ENCODE results near the gene BTD.
"Not testable (repeated sequence)": the region's sequence is repeated elsewhere in the genome, so short reads cannot be mapped to it uniquely, and the experiment has no call there.

Gene BTD

GRCh38 chr3:15601399-15602145 is at the start of gene BTD, which contains the start of gene HACL1:
Gene BTD (plus strand): TSS chr3:15601745. CDS start chr3:15635440, 33,695 bp downstream.
Gene HACL1 (minus strand): TSS chr3:15601569. CDS start chr3:15601463, 106 bp downstream.
- peak; percentile 99 for DNase-seq

DNA sequence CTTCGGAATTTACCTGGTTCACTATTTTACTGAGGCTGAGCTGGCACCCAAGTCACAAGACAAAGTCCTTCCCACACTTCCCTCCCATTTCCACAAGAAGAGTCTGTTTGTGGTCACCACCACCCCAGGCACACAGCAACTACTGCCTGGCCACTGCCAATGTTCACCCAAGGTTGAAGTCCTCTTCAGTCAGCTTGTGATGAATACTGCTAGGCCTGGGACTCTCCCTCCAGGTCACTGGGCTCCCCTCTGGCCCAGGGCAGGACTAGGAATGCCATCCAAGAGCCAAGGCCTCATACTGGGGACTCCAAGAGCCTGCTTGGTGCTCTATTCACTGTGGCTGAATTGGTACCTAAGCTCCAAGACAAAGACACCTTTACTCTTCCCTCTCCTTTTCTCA is 49.6 kb upstream of the BTD start:
- DNase-seq: no peak

GRCh38 chr3:15553749-15554148 is 47.8 kb upstream of the BTD start:
- DNase-seq: no peak

DNA sequence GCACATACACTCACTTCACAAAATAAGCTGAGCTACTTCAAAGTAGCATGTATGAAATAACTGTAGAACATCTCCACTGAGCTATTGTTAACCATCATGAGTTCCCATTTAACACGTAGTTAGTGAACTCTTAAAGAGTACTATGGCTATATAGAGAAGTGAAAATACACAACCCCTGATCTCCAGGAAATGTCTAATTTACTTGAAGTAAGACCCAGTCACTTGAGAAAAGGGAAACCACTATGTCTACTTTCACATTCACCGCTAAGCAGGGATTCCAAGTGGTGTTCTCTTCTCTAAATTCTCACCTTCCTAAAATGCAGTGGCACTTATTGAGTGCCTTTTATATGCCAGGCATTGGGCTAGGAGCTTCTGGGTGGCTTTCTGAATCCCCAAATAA is 45.0 kb upstream of the BTD start:
- peak; percentile 33 for DNase-seq

GRCh38 chr3:15557511-15557946 is 44.0 kb upstream of the BTD start:
- peak; percentile 77 for DNase-seq

DNA sequence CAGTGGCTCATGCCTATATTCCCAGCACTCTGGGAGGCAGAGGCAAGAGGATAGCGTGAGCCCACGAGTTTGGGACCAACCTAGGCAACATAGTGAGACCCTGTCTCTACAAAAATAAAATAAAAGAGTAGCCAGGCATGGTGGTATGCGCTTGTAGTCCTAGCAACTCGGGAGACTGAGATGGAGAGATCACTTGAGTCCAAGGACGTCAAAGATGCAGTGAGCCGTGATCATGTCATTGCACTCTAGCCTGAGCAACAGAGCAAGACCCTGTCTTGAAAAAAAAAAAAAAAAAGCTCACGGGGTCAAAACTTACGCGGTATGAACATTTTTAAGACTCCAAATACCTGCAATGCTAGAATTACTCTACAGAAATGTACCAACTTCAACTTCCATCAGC is 43.0 kb upstream of the BTD start:
- DNase-seq: no peak

DNA sequence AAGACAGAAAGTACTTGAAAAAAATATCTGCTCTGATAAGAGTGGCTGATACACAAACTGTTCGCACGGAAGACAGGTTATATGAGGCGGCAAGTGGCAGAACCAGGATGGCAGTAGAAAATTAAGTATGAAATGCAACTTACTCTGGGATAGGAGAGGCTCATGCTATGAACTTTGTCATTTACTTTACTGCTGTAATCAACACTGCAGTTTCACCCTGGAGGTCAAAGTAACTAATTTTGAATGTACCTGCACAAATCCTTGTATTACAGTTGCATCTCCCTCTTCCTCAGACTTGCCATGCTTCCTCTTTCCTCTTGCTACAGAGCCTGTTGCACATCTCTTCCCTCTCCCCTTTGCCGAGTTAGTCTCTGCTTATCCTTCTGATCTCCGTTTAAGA is 39.0 kb upstream of the BTD start:
- DNase-seq: no peak

- DNase-seq: no peak
Observed at GRCh38 chr3:15563190-15563589, 38.4 kb upstream of the BTD start.

DNA sequence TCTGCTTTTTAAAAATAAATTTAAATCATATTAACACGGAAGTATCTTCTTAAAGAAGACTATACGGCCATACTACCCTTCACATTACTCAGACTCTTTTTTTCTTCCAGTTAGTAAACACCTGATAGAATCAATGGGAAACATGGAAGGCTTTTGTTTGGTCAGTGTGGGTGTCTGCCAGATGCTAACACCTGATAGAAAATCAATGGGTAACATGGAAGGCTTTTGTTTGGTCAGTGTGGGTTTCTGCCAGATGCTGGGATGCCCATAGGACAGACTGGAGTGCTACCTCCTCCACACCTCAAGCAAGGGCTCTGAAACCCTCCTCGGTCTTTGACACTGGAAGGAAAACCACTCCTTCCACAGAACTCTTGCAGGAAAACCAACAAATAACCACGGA is 29.4 kb upstream of the BTD start:
- no peak for DNase-seq

DNA sequence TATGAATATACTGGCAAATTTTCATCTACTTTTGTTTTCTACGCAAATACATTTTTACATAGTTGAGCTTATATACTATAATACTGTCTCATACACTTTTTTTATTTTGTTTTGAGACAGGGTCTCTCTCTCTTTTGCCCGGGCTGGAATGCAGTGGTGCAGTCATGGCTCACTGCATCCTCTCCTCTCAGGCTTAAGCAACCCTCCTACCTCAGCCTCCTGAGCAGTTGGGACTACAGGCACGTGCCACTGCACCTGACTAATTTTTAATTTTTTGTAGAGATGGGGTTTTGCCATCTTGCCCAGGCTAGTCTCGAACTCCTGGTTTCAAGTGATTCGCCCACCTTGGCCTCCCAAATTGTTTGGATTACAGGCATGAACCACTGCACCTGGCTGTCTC is 26.1 kb upstream of the BTD start:
- DNase-seq: no peak

- no peak for DNase-seq
Observed at GRCh38 chr3:15576475-15576874, 25.1 kb upstream of the BTD start.

DNA sequence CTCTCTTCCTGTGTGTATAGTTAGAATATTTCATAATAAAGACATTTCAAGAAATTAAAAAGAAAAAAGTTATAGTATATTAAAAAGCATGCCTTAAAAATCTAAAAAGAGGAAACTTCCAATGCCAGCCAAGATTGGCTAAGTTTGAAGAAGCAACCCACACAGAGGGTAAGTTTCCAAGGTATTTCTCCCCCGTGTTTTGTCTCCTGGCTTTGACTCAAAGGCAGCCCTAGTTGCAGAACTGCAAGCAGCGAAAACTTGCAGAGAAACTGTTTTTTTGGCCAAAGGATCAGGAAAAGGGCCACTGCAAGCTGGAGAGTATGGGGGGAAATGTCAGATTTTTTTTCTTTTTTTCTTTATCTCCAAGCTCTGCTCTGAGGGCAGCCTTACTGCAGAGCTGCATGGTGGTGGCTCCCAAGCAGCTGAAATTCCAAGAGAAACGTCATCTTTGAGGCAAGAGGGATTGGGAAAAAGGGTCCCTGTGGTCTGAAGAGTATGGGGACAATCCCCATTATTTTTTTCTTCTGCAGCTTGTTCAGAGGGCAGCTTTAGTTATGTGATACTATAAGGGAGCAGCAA is 23.2 kb upstream of the BTD start:
- no peak for DNase-seq

DNA sequence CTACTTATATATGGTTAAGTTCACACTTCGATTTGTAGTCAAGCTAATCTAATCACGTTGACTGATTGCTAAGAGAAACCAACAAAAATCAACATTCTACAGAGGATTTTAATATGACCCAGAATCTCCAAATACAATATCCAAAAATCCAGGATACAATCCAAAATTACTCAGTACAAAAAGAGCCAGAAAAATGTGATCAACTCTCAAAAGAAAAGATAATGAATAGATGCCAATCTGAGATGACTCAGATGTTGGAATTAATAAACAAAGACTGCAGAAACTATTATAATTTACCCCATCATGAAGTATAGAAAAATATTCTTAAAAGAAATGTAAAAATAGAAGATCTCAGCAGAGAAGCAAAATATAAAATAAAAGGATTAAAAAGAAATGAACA is 22.5 kb upstream of the BTD start:
- DNase-seq: no peak

GRCh38 chr3:15581471-15582394 is 19.8 kb upstream of the BTD start:
- no peak for DNase-seq

DNA sequence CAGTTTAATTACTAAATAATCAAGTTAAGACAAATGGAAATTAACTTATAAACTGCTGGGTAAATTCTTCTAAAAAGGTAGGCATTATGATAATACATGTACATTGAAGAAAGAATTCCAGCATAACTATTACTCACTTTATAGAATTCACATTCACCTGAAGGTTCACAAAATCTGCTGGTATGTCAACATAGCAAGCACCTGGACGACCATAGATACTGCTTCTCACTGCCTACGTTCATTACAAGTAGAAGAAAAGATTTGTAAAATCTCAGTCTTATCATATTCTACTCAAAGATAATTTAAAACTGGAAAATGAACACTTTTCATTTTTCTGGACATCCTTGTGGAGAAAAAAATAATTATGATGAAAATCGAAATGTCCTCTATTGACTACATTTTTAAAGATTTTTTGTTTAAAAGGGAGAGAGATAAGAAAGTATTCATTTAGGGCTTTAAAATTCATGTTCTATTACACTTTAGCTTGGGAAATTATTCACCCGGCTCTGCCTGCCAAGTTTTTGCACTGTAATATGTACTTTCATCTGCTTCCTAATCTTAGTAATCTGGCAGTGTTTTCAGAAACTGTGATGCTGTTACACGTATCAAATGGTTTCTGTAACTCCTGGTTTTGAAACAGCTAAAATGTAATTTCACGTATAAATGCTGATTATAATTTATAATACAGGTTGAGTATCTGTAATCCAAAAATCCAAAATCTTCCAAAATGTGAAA is 16.3 kb upstream of the BTD start:
- no peak for DNase-seq

DNA sequence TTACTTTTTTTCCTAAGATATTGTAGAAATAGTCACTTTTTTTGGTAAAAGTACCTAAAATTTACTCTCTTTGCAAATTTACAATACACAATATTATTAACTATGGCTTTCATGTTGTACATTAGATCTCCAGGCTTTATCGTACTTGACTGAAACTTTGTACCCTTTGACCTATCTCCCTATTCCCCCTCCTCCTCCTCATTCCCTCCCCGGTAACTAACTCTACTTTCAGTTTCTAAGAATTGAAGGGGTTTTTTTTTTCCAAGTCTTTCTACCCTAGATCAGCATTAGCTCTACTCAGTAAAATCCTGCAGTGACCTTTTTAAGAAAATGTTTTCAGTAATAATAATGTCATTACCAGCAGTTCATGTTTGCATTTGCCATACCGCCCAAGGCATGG is 10.3 kb upstream of the BTD start:
- DNase-seq: no peak

DNA sequence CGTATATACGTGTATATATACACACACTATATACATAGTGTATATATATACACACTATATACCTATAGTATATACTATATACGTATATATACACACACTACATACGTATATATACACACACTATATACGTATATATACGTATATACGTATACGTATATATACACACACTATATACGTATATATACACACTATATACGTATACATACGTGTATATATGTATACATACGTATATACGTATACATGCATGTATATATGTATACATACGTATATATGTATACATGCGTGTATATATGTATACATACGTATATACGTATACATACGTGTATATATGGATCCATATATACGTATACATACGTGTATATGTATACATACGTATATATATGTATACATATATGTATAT is 9.6 kb upstream of the BTD start:
- no peak for DNase-seq

- no peak for DNase-seq
Observed at GRCh38 chr3:15592968-15593367, 8.6 kb upstream of the BTD start.

DNA sequence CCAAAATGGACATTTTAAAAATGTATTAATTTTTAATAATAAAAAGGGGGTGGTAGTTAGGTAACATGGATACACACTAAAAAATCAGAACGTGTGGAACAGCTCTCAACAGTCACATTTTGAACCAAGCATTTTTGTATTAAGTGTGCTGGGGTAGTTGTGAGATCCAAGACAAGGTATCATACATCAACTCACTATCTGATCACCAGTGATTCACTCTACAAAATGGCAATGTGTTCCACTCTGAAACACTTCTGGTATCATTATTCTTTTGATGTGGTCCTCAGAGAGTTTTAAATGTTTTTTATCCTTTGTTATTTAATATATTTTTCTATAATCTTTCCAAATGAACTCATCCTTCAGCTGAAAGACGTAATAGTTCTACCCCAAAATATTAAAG is 5.6 kb upstream of the BTD start:
- DNase-seq: no peak

GRCh38 chr3:15601046-15601398 is 523 bp upstream of the BTD start:
- no peak for DNase-seq

DNA sequence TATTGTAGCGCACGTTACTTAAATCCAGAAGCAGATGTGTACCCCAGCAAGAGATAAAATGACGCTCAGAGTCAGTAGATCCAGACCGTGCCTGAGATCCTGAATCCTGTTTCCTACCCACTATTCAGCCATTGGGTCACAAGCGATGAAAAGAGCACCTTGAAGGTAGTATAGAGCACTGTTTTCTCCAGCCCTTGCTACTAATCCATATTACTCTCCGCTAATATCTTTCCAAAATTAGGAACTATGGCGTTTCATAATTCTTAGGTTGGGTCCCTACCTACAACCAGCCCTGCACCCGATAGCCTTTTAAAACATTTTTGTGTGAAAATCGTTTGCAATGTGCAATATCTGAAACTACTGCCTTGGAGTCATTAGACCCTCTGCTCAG is 596 bp downstream of the BTD start:
- no peak for DNase-seq

GRCh38 chr3:15602816-15603215 is 1.3 kb downstream of the BTD start:
- not testable (repeated sequence) for DNase-seq

DNA sequence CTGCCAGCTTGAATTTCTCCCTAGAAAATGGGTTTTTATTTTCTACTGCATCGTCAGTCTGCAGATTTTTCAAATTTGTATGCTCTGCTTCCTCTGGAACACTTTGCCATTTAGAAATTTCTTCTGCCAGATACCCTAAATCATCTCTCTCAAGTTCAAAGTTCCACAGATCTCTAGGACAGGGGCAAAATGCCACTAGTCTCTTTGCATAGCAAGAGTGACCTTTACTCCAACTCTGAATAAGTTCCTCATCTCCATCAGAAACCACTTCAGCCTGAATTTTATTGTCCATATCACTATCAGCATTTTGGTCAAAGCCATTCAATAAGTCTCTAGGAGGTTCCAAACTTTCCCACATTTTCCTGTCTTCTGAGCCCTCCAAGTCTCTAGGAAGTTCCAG is 3.0 kb downstream of the BTD start:
- not testable (repeated sequence) for DNase-seq
